CD4-positive, alpha-beta memory T cell (primary cell): ENCODE measurements around the gene XXYLT1. TPM values are rescaled to one million over a fixed set of nuclear protein-coding genes. Genes with fewer than 3 reads are reported as not detected.

ENCODE experiments used
- CTCF ChIA-PET: fragments of 350-600 bp; sonication (Branson Sonifier 250); formaldehyde crosslinking; loops from one replicate; lab custom pipeline; 2021; ENCODE audit warnings: inconsistent platforms; ENCODE audit not compliant: partially characterized antibody; lab: Charles Lee
- POLR2A ChIA-PET: fragments of 350-600 bp; sonication (Branson Sonifier 250); formaldehyde crosslinking; loops from one replicate; lab custom pipeline; 2021; ENCODE audit not compliant: partially characterized antibody; lab: Charles Lee
- DNase-seq, 5 donors: peaks; one replicate each; pipeline versions ENCODE4 v3.0.0 to v3.0.0-alpha.2; 2020 to 2022; ENCODE audit warnings: mixed read lengths in 1 of 5
- H3K27ac ChIP-seq: one replicate; pipeline ENCODE4 v1.7.0; 2013; ENCODE audit warnings: low read depth, low read length
- H3K27me3 ChIP-seq: 2 replicates; pipeline ENCODE4 v1.7.0; 2013; ENCODE audit warnings: mild to moderate bottlenecking, low read length, moderate library complexity; ENCODE audit not compliant: insufficient read depth
- H3K36me3 ChIP-seq: 2 replicates; pipeline ENCODE4 v1.7.0; 2013; ENCODE audit warnings: mild to moderate bottlenecking, low read length, moderate library complexity; ENCODE audit not compliant: insufficient read depth
- H3K4me1 ChIP-seq: 2 replicates; pipeline ENCODE4 v1.7.0; 2013; ENCODE audit warnings: mild to moderate bottlenecking, low read length, moderate library complexity; ENCODE audit not compliant: insufficient read depth
- H3K4me3 ChIP-seq, 2 donors: one replicate each; pipeline ENCODE4 v1.7.0; 2013; ENCODE audit warnings: low read length in 2 of 2, mild to moderate bottlenecking in 1 of 2
- H3K9me3 ChIP-seq, 2 donors: one replicate each; pipeline ENCODE4 v1.7.0; 2013; ENCODE audit warnings: low read length in 2 of 2, control low read depth in 1 of 2; ENCODE audit not compliant: control insufficient read depth in 1 of 2
- H3K27ac Mint-ChIP-seq, 7 donors: one replicate each; pipeline ENCODE4 v1.8.0; 2020 to 2021; ENCODE audit warnings: mixed read lengths in 7 of 7, mild to moderate bottlenecking in 6 of 7, inconsistent platforms in 3 of 7, moderate library complexity in 3 of 7
- H3K27me3 Mint-ChIP-seq, 2 donors: one replicate each; pipeline ENCODE4 v1.8.0; 2020 to 2021; ENCODE audit warnings: mixed read lengths in 2 of 2
- H3K36me3 Mint-ChIP-seq, 2 donors: one replicate each; pipeline ENCODE4 v1.8.0; 2020 to 2021; ENCODE audit warnings: mixed read lengths in 2 of 2, inconsistent platforms in 1 of 2, mild to moderate bottlenecking in 1 of 2
- H3K4me1 Mint-ChIP-seq, 4 donors: one replicate each; pipeline ENCODE4 v1.8.0; 2020 to 2021; ENCODE audit warnings: mixed read lengths in 4 of 4, mild to moderate bottlenecking in 1 of 4
- H3K4me3 Mint-ChIP-seq, 8 donors: one replicate each; pipeline ENCODE4 v1.8.0; 2020 to 2021; ENCODE audit warnings: mixed read lengths in 8 of 8, mild to moderate bottlenecking in 7 of 8, moderate library complexity in 6 of 8, inconsistent platforms in 3 of 8
- H3K9me3 Mint-ChIP-seq, 8 donors: one replicate each; pipeline ENCODE4 v1.8.0; 2020 to 2021; ENCODE audit warnings: mixed read lengths in 8 of 8, mild to moderate bottlenecking in 5 of 8, inconsistent platforms in 3 of 8, moderate library complexity in 1 of 8
- intact Hi-C: fragments of 100-400 bp; cut with micrococcal nuclease; formaldehyde crosslinking; loops from one replicate; pipeline ENCODE4 v1.15.1; 2023
- polyA plus RNA-seq, 2 donors: library from polyadenylated mRNA; unstranded; fragments of 300-500 nt; fragmentation: Illumina TruSeq; gene quantifications; one replicate each; pipeline ENCODE4 v1.2.3, GENCODE V29; 2021
- total RNA-seq, 2 experiments: library from RNA; stranded (reverse); gene quantifications; one replicate each; pipeline ENCODE4 v1.2.3, GENCODE V29; 2021

XXYLT1 gene
- total and polyA plus RNA-seq, 4 experiments from 2014 or later: 3.9 to 6.3 (median 4.3) TPM

- H3K27ac Mint-ChIP-seq: no peak overlapping the region
- H3K36me3 Mint-ChIP-seq: peaks cover 8 to 19% of the 10 kb centered on the region in 2 donors
- H3K4me3 Mint-ChIP-seq: no peak overlapping the region
- no peaks in the 10 kb centered on the region for H3K9me3 Mint-ChIP-seq
- H3K4me1 ChIP-seq: no peaks in the 10 kb centered on the region
- peaks cover 2 to 6% of the 10 kb centered on the region in 2 donors for H3K27me3 Mint-ChIP-seq
- no peaks in the 10 kb centered on the region for H3K27me3 ChIP-seq
- ChIA-PET CTCF (no interaction called here), POLR2A (no interaction called here)
- H3K27ac ChIP-seq: no peak overlapping the region
- no peaks in the 10 kb centered on the region for H3K4me1 Mint-ChIP-seq
- intact Hi-C loops: no loop called here
- no peak overlapping the region for H3K4me3 ChIP-seq
- no peaks in the 10 kb centered on the region for H3K36me3 ChIP-seq
- DNase-seq: no peak
- no peaks in the 10 kb centered on the region for H3K9me3 ChIP-seq
Observed at GRCh38 chr3:195065864-195066185, 205.1 kb downstream of the XXYLT1 start.

GRCh38 chr3:195065142-195065863 lies 205.7 kb downstream of the XXYLT1 start:
- Histone ChIP-seq H3K4me1 (no peaks in the 10 kb centered on the region), H3K36me3 (no peaks in the 10 kb centered on the region), H3K27ac (no peak overlapping the region), H3K4me3 (no peak overlapping the region), H3K9me3 (no peaks in the 10 kb centered on the region), H3K27me3 (no peaks in the 10 kb centered on the region)
- intact Hi-C loops: no loop called here
- no peak overlapping the region for H3K27ac Mint-ChIP-seq
- H3K36me3 Mint-ChIP-seq: peaks cover 8 to 19% of the 10 kb centered on the region in 2 donors
- ChIA-PET CTCF (no interaction called here), POLR2A (no interaction called here)
- H3K27me3 Mint-ChIP-seq: peaks cover 2 to 6% of the 10 kb centered on the region in 2 donors
- no peaks in the 10 kb centered on the region for H3K4me1 Mint-ChIP-seq
- no peak overlapping the region for H3K4me3 Mint-ChIP-seq
- H3K9me3 Mint-ChIP-seq: no peaks in the 10 kb centered on the region
- no peak for DNase-seq

GRCh38 chr3:195064300-195064931 lies 206.5 kb downstream of the XXYLT1 start:
- H3K27me3 Mint-ChIP-seq: peaks cover 2 to 6% of the 10 kb centered on the region in 2 donors
- Histone ChIP-seq H3K36me3 (no peaks in the 10 kb centered on the region), H3K9me3 (no peaks in the 10 kb centered on the region), H3K4me3 (no peak overlapping the region), H3K27ac (no peak overlapping the region), H3K27me3 (no peaks in the 10 kb centered on the region), H3K4me1 (no peaks in the 10 kb centered on the region)
- intact Hi-C loops: no loop called here
- no peaks in the 10 kb centered on the region for H3K9me3 Mint-ChIP-seq
- DNase-seq: no peak
- ChIA-PET POLR2A (no interaction called here), CTCF (no interaction called here)
- H3K36me3 Mint-ChIP-seq: peaks cover 7 to 17% of the 10 kb centered on the region in 2 donors
- no peak overlapping the region for H3K27ac Mint-ChIP-seq
- no peaks in the 10 kb centered on the region for H3K4me1 Mint-ChIP-seq
- H3K4me3 Mint-ChIP-seq: no peak overlapping the region

- Histone ChIP-seq H3K9me3 (no peaks in the 10 kb centered on the region), H3K27me3 (no peaks in the 10 kb centered on the region), H3K4me1 (no peaks in the 10 kb centered on the region), H3K36me3 (no peaks in the 10 kb centered on the region), H3K27ac (no peak overlapping the region), H3K4me3 (no peak overlapping the region)
- peaks cover 2 to 6% of the 10 kb centered on the region in 2 donors for H3K27me3 Mint-ChIP-seq
- H3K36me3 Mint-ChIP-seq: peaks cover 4 to 11% of the 10 kb centered on the region in 2 donors
- H3K27ac Mint-ChIP-seq: no peak overlapping the region
- intact Hi-C loops: no loop called here
- H3K4me1 Mint-ChIP-seq: no peaks in the 10 kb centered on the region
- no peak overlapping the region for H3K4me3 Mint-ChIP-seq
- no peak for DNase-seq
- ChIA-PET CTCF (no interaction called here), POLR2A (no interaction called here)
- H3K9me3 Mint-ChIP-seq: no peaks in the 10 kb centered on the region
Observed at GRCh38 chr3:195063581-195064193, 207.3 kb downstream of the XXYLT1 start.

- Histone ChIP-seq H3K9me3 (no peaks in the 10 kb centered on the region), H3K4me1 (no peaks in the 10 kb centered on the region), H3K27me3 (no peaks in the 10 kb centered on the region), H3K4me3 (no peak overlapping the region), H3K27ac (no peak overlapping the region), H3K36me3 (no peaks in the 10 kb centered on the region)
- Mint-ChIP-seq H3K4me1 (no peaks in the 10 kb centered on the region), H3K4me3 (no peak overlapping the region), H3K27me3 (peaks cover 2 to 6% of the 10 kb centered on the region in 2 donors), H3K9me3 (no peaks in the 10 kb centered on the region), H3K27ac (no peak overlapping the region), H3K36me3 (peaks cover 2 to 6% of the 10 kb centered on the region in 2 donors)
- CTCF ChIA-PET: no interaction called here
- POLR2A ChIA-PET: no interaction called here
- intact Hi-C loops: no loop called here
- DNase-seq: no peak
Observed at GRCh38 chr3:195062866-195063540, 208.0 kb downstream of the XXYLT1 start.

GRCh38 chr3:195061756-195062655 lies 209.0 kb downstream of the XXYLT1 start:
- DNase-seq: no peak

More at GRCh38 chr3:195061756-195062655, 209.0 kb downstream of the XXYLT1 start:
- CTCF ChIA-PET: no interaction called here
- Mint-ChIP-seq H3K4me3 (no peak overlapping the region), H3K27me3 (peaks cover 3 to 6% of the 10 kb centered on the region in 2 donors), H3K9me3 (no peaks in the 10 kb centered on the region), H3K27ac (no peak overlapping the region), H3K4me1 (no peaks in the 10 kb centered on the region), H3K36me3 (no peaks in the 10 kb centered on the region)
- no peak overlapping the region for H3K4me3 ChIP-seq
- intact Hi-C loops: no loop called here
- no peaks in the 10 kb centered on the region for H3K4me1 ChIP-seq
- H3K27me3 ChIP-seq: no peaks in the 10 kb centered on the region
- POLR2A ChIA-PET: no interaction called here
- H3K27ac ChIP-seq: no peak overlapping the region
- H3K9me3 ChIP-seq: no peaks in the 10 kb centered on the region
- H3K36me3 ChIP-seq: no peaks in the 10 kb centered on the region
